GM19193 (cell line): ENCODE measurements around the gene P2RY11.

Experiments used
- POLR2A ChIP-seq: IDR thresholded peaks from 4 replicates; pipeline ENCODE4 v1.6.1; 2011; ENCODE audit not compliant: insufficient read depth, insufficient read length; ENCODE audit errors: extremely low read depth

Gene P2RY11

GRCh38 chr19:10158485-10158884 lies 47.0 kb downstream of the P2RY11 start:
- TF ChIP-seq POLR2A = no peak

- no peak for TF ChIP-seq POLR2A
Observed at GRCh38 chr19:10159610-10160009, 48.1 kb downstream of the P2RY11 start.

GRCh38 chr19:10163536-10163935 lies 52.0 kb downstream of the P2RY11 start:
- no peak for TF ChIP-seq POLR2A
